ENCODE results near the gene ZDHHC13.
A peak's percentile ranks its signal among the peaks of the same experiment; 100 is the strongest.

GRCh38 chr11:19071255-19071654 is 45.7 kb upstream of the ZDHHC13 start:
- TF ChIP-seq CTCF (optimal IDR thresholded peaks at IDR 0.05 in 1 of 3, IDR thresholded peaks at IDR 0.05 in 1 of 3, conservative IDR thresholded peaks at IDR 0.05 in 1 of 3; ENCODE audit: extremely low read depth in 1 of 3, insufficient read depth in 2 of 3, low read length in 3 of 3), result peak; percentile 92 to 99 (median 99)
- TF ChIP-seq EZH2 (IDR thresholded peaks at IDR 0.05; ENCODE audit: low read length), result no peak
